Transverse colon (tissue), 4 donors: ENCODE results near the gene MIOX.

ENCODE experiments used
- POLR2A ChIP-seq: fragments of 450-650 bp; IDR thresholded peaks from one replicate; pipeline ENCODE4 v1.6.1; 2016; ENCODE audit warnings: antibody characterized with exemption, mild to moderate bottlenecking, moderate library complexity
- POLR2AphosphoS5 ChIP-seq, 3 donors: sonication (generic); formaldehyde crosslinking; IDR thresholded peaks; one replicate each; pipeline ENCODE4 v1.6.1; 2016; ENCODE audit warnings: antibody characterized with exemption in 3 of 3
- TF ChIP-seq, protein P1 (sequence below), 5 experiments: fragments of 200-600 bp in 3 of 5; fragments of 450-650 bp in 2 of 5; sonication (generic) in 3 of 5; IDR thresholded peaks; 1 replicate in 2 of 5; 2 replicates in 3 of 5; pipeline ENCODE4 v1.5.1; 2016 to 2017; ENCODE audit warnings: antibody characterized with exemption in 5 of 5, inconsistent platforms in 3 of 5, mild to moderate bottlenecking in 2 of 5, moderate library complexity in 1 of 5

DNA sequence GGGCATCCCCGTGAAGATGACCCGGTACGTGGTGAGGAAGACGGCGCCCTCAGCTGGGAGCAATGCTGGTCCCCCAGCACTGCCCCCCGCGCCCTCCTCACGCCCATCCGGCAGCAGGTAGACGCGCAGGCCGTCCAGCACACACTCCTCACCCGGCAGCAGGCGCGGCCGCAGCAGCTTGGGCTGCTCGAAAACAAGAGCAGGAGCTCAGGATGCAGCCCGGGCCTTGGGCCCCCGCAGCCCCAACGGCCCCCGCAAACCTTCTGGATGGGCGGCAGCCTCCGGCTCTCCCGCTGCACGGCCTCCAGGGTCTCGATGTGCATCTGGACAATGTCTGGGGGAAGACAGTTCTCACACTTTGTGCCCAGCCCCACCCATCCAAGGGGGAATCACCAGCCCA is 25.1 kb upstream of the MIOX start:
- TF ChIP-seq, protein P1, sequence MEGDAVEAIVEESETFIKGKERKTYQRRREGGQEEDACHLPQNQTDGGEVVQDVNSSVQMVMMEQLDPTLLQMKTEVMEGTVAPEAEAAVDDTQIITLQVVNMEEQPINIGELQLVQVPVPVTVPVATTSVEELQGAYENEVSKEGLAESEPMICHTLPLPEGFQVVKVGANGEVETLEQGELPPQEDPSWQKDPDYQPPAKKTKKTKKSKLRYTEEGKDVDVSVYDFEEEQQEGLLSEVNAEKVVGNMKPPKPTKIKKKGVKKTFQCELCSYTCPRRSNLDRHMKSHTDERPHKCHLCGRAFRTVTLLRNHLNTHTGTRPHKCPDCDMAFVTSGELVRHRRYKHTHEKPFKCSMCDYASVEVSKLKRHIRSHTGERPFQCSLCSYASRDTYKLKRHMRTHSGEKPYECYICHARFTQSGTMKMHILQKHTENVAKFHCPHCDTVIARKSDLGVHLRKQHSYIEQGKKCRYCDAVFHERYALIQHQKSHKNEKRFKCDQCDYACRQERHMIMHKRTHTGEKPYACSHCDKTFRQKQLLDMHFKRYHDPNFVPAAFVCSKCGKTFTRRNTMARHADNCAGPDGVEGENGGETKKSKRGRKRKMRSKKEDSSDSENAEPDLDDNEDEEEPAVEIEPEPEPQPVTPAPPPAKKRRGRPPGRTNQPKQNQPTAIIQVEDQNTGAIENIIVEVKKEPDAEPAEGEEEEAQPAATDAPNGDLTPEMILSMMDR (IDR thresholded peaks at IDR 0.05) = no peak
- TF ChIP-seq POLR2AphosphoS5 (IDR thresholded peaks at IDR 0.05) = no peak
- TF ChIP-seq POLR2A = no peak
